Upper lobe of right lung (tissue), 1 donor: ENCODE measurements around the gene UGT1A7. TPM values are rescaled to one million over a fixed set of nuclear protein-coding genes. Genes with fewer than 3 reads are reported as not detected.
"Not testable (repeated sequence)": the region's sequence is repeated elsewhere in the genome, so short reads cannot be mapped to it uniquely, and the experiment has no call there.

Experiments
- ATAC-seq: fragments of 200-7000 bp; cut with Tn5 transposase; one replicate; pipeline ENCODE4 v1.9.1; 2020; ENCODE audit warnings: mild to moderate bottlenecking, moderate library complexity
- DNase-seq: peaks from one replicate; pipeline ENCODE4 v3.0.0-alpha.2; 2020
- H3K27ac ChIP-seq: fragments of 200-600 bp; one replicate; pipeline ENCODE4 v1.8.0; 2022
- H3K27me3 ChIP-seq: fragments of 200-600 bp; one replicate; pipeline ENCODE4 v1.8.0; 2022; ENCODE audit warnings: mild to moderate bottlenecking
- H3K36me3 ChIP-seq: fragments of 200-600 bp; one replicate; pipeline ENCODE4 v1.8.0; 2022
- H3K4me1 ChIP-seq: fragments of 200-600 bp; one replicate; pipeline ENCODE4 v1.8.0; 2022
- H3K4me3 ChIP-seq: fragments of 200-600 bp; one replicate; pipeline ENCODE4 v1.8.0; 2022; ENCODE audit warnings: mild to moderate bottlenecking
- H3K9me3 ChIP-seq: fragments of 200-600 bp; one replicate; pipeline ENCODE4 v1.8.0; 2022
- intact Hi-C: fragments of 100-400 bp; cut with DNase I; formaldehyde crosslinking; loops from one replicate; pipeline ENCODE4 v1.11.0; 2022
- total RNA-seq: library from RNA; stranded (reverse); fragmentation: NEBNext Ultra II Directional; extraction: Animal tissue kit (Norgen Biotek cat#: 25700); gene quantifications from one replicate; pipeline ENCODE4 v1.2.1, GENCODE V29; 2021
- TF ChIP-seq, protein P1 (sequence below): fragments of 200-600 bp; IDR thresholded peaks from one replicate; pipeline ENCODE4 v1.8.0; 2022; ENCODE audit warnings: antibody characterized with exemption
- donor health status: DM: no; HTN: yes; CAD: no; lungs with severe emphysema.

The UGT1A7 gene
- total RNA-seq, 1 donor from 2014 or later = not detected

DNA sequence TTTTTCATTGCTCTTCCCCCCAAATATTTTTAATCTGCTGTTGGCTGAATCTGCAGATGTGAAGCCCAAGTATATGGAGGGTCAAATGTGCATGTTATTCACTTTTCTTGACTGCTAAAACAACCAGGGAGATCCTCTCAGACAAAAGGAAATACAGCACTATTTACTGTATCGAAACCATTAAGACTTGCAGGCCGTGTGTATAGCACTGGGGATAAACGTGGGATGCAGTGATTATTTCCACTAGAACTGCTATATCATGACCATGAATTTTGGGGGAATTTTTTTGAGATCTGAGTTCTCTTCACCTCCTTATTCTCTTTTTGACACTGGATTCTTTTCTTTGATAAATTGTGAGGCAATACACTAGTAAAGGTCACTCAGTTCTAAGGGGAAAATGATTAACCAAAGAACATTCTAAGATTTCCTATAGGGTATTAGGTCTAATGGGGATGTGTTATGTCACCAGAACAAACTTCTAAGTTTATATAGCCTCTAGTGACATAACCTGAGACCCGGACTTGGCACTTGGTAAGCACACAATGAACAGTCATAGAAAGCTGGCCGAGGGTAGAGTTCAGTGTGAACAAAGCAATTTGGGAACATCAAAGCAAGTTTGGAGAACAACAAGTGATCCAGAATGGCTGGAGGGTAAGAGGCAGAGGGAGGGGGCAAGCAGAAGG, 63.5 kb downstream of the UGT1A7 start:
- intact Hi-C loops = no loop called here
- ATAC-seq = no peak
- DNase-seq = no peak

DNA sequence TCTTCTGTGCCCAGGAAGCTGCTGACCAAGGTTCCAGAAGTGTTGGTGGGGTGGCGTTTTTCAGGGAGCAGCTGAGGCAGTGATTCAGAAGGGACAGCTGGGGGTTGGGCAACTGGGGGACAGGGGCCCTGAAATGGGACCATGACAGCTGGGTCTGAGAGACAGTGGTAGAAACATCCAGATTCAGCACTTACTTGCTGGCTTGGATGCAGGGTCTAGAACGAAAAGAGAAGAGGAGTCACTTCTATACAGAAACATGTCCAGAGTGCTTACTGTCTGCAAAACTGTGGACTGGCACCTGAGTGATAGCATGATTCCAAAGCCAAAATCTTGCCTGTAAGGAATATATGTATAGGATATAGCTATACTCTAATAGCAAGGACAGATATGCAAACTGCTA, 64.1 kb downstream of the UGT1A7 start:
- H3K27me3 ChIP-seq, intact Hi-C loops, H3K9me3 ChIP-seq, H3K27ac ChIP-seq, ATAC-seq, H3K36me3 ChIP-seq, H3K4me1 ChIP-seq, DNase-seq, H3K4me3 ChIP-seq: not testable (repeated sequence)

More for the DNA sequence above, 63.5 kb downstream of the UGT1A7 start:
- Histone ChIP-seq H3K4me1 (no peaks in the 10 kb centered on the region), H3K9me3 (no peaks in the 10 kb centered on the region), H3K27ac (no peak overlapping the region), H3K27me3 (no peaks in the 10 kb centered on the region), H3K4me3 (no peak overlapping the region), H3K36me3 (no peaks in the 10 kb centered on the region)
- TF ChIP-seq, protein P1, sequence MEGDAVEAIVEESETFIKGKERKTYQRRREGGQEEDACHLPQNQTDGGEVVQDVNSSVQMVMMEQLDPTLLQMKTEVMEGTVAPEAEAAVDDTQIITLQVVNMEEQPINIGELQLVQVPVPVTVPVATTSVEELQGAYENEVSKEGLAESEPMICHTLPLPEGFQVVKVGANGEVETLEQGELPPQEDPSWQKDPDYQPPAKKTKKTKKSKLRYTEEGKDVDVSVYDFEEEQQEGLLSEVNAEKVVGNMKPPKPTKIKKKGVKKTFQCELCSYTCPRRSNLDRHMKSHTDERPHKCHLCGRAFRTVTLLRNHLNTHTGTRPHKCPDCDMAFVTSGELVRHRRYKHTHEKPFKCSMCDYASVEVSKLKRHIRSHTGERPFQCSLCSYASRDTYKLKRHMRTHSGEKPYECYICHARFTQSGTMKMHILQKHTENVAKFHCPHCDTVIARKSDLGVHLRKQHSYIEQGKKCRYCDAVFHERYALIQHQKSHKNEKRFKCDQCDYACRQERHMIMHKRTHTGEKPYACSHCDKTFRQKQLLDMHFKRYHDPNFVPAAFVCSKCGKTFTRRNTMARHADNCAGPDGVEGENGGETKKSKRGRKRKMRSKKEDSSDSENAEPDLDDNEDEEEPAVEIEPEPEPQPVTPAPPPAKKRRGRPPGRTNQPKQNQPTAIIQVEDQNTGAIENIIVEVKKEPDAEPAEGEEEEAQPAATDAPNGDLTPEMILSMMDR = no peak

DNA sequence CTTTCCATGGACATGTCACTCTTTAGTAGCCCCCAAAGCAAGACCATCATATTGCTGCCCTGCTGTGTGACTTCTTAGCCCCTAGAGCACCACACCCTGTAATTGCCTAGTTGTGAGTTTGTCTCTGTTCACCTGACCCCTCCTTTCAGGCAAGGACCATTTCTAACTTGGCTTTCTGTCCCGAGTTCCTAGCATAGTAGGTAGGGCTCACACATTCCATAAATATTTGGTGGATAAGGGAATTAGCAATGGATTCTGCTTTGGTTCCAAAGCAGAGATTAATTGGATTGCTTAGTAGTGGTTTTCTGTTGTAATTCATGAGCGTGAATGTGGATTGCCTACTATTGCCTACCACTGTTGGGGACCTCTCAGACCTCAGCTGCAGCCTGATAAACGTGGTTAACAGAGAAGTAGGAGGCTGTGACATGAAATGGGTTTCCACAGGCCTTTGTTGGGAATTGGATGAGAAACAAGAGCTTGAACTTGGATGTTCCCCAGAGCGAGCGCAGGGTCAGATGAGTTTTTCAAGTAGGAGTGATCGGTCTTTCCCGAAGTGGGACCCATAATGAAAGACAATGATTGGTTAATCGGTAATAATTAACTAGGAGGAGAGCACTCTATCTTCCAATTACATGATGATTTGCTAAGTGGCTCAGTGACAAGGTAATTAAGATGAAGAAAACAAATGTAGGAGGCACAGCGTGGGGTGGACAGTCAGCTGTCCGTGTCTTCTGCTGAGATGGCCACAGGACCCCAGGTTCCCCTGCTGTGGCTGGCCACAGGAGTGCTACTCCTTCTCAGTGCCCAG, 65.0 kb downstream of the UGT1A7 start:
- Histone ChIP-seq H3K27ac (no peak overlapping the region), H3K27me3 (no peaks in the 10 kb centered on the region), H3K9me3 (no peaks in the 10 kb centered on the region), H3K36me3 (no peaks in the 10 kb centered on the region), H3K4me3 (no peak overlapping the region), H3K4me1 (no peaks in the 10 kb centered on the region)
- ATAC-seq (peak; percentile 41), DNase-seq (no peak)
- intact Hi-C loops = no loop called here
- TF ChIP-seq, protein P1 = no peak

DNA sequence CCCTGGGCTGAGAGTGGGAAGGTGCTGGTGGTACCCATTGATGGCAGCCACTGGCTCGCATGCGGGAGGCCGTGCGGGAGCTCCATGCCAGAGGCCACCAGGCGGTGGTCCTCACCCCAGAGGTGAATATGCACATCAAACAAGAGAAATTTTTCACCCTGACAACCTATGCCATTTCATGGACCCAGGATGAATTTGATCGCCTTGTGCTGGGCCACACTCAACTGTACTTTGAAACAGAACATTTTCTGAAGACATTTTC, 65.5 kb downstream of the UGT1A7 start:
- Histone ChIP-seq H3K4me3 (no peak overlapping the region), H3K9me3 (no peaks in the 10 kb centered on the region), H3K4me1 (no peaks in the 10 kb centered on the region), H3K36me3 (no peaks in the 10 kb centered on the region), H3K27me3 (no peaks in the 10 kb centered on the region), H3K27ac (no peak overlapping the region)
- intact Hi-C loops = no loop called here
- peak; percentile 21 for ATAC-seq
- TF ChIP-seq, protein P1 = no peak
- DNase-seq = no peak

DNA sequence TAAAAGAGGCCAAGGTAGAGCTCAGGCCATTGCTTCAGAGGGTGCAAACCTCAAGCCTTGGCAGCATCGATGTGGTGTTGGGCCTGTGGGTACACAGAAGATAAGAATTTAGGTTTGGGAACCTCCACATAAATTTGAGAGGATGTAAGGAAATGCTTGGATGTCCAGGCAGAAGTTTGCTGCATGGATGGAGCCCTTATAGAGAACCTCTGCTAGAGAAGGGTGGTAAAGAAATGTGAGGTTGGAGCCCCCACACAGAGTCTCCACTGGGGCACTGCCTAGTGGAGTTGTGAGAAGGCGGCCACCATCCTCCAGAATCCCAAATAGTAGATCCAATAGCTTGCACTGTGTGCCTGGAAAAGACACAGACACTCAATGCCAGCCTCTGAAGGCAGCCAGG, 69.0 kb downstream of the UGT1A7 start:
- H3K4me3 ChIP-seq, H3K9me3 ChIP-seq, ATAC-seq, H3K27me3 ChIP-seq, H3K27ac ChIP-seq, intact Hi-C loops, H3K36me3 ChIP-seq, H3K4me1 ChIP-seq, DNase-seq: not testable (repeated sequence)

DNA sequence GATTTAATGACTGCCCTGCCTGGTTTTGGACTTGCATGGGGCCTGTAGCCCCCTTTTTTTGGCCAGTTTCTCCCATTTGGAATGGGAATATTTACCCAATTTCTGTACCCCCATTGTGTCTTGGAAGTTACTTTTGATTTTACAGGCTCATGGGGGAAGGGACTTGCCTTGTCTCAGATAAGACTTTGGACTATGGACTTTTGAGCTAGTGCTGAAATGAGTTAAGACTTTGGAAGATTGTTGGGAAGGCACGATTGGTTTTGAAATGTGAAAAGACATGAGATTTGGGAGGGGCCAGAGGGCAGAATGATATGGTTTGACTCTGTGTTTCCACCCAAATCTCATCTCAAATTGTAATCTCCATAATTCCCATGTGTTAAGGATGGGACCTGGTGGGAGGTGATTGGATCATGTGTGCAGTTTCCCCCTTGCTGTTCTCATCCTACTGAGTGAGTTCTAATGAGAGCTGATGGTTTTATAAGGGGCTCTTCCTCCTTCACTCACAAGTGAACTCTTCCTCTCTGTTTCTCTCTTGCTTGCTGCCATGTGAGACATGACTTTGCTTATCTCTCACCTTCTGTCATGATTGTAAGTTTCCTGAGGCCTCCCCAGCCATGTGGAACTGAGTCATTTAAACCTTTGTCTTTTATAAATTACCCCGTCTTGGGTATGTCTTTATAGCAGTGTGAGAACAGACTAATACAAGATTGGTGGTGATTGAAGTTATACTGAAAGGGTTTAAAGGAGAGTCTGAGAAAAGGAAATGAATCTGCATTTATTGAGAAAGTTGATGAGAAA, 69.7 kb downstream of the UGT1A7 start:
- H3K4me3 ChIP-seq, H3K9me3 ChIP-seq, H3K27me3 ChIP-seq, H3K36me3 ChIP-seq, H3K27ac ChIP-seq, DNase-seq, ATAC-seq, intact Hi-C loops, H3K4me1 ChIP-seq: not testable (repeated sequence)
